PC-3 (cell line): ENCODE measurements around the gene BPI.

Source experiments
- CTCF ChIP-seq: fragments of 300-600 bp; sonication (generic); conservative IDR thresholded peaks from 2 replicates; pipeline ENCODE4 v1.5.1; 2017; ENCODE audit warnings: antibody characterized with exemption, low read depth, mild to moderate bottlenecking, low read length
- EZH2 ChIP-seq: fragments of 300-600 bp; sonication (generic); IDR thresholded peaks from one replicate; pipeline ENCODE4 v1.6.1; 2017; ENCODE audit warnings: antibody characterized with exemption, mild to moderate bottlenecking, low read length; ENCODE audit not compliant: unreplicated experiment
- EZH2phosphoT487 ChIP-seq: fragments of 300-600 bp; sonication (generic); IDR thresholded peaks from 2 replicates; pipeline ENCODE4 v1.6.1; 2018; ENCODE audit warnings: mild to moderate bottlenecking, antibody characterized with exemption, low read length, borderline replicate concordance

- TF ChIP-seq CTCF = no peak
- no peak for TF ChIP-seq EZH2phosphoT487
- TF ChIP-seq EZH2 = no peak
Observed at GRCh38 chr20:38346741-38347140, 42.8 kb downstream of the BPI start.
